GM12864 (cell line): ENCODE data around the gene DTX1.
"Not testable (repeated sequence)": the region's sequence is repeated elsewhere in the genome, so short reads cannot be mapped to it uniquely, and the experiment has no call there.

Experiments used
- DNase-seq: peaks from one replicate; pipeline ENCODE4 v3.0.0-alpha.2; 2011; ENCODE audit warnings: low read depth
- H3K4me3 ChIP-seq: 2 replicates; pipeline ENCODE4 v1.5.1; 2011; ENCODE audit warnings: mild to moderate bottlenecking, low read depth, low read length, control low read depth
- TF ChIP-seq, protein P1 (sequence below): IDR thresholded peaks from 2 replicates; pipeline ENCODE4 v1.5.1; 2011; ENCODE audit warnings: low read depth, mild to moderate bottlenecking, moderate library complexity, low read length, control low read depth, inconsistent platforms; ENCODE audit errors: missing control alignments

The DTX1 gene

DNA sequence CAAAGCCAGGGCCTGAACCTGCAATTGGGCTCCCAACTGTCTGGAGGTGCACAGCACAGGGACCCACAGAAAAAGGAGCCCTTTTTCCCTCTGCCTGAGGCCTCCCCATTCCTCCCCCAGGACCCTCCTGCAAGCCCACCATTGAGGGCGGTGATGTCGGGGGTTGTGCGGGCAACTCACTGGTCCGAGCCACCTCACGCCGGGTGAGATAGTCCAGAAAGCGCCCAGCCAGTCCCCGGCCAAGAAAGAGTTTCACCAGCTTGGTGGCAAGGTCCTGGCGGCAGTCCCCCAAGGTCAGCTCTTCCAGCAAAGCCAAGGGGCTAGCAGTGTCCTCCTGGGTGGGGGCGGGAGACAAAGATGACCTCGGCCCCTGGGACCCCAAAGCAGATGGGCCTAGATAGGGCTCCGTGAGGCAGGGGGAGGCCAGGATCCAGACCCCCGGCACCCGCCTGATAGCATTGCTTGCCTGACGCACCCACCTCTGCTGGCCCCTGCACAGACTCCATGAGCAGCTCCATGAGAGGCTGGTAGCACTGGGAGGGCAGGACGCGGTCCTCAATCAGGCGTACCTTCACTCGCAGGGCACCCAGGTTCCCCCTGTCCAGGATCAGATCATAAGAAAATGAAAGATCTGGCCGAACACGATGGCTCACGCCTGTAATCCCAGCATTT lies 59.1 kb downstream of the DTX1 start:
- no peak for DNase-seq
- TF ChIP-seq, protein P1, sequence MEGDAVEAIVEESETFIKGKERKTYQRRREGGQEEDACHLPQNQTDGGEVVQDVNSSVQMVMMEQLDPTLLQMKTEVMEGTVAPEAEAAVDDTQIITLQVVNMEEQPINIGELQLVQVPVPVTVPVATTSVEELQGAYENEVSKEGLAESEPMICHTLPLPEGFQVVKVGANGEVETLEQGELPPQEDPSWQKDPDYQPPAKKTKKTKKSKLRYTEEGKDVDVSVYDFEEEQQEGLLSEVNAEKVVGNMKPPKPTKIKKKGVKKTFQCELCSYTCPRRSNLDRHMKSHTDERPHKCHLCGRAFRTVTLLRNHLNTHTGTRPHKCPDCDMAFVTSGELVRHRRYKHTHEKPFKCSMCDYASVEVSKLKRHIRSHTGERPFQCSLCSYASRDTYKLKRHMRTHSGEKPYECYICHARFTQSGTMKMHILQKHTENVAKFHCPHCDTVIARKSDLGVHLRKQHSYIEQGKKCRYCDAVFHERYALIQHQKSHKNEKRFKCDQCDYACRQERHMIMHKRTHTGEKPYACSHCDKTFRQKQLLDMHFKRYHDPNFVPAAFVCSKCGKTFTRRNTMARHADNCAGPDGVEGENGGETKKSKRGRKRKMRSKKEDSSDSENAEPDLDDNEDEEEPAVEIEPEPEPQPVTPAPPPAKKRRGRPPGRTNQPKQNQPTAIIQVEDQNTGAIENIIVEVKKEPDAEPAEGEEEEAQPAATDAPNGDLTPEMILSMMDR, result no peak
- no peak overlapping the region for H3K4me3 ChIP-seq

DNA sequence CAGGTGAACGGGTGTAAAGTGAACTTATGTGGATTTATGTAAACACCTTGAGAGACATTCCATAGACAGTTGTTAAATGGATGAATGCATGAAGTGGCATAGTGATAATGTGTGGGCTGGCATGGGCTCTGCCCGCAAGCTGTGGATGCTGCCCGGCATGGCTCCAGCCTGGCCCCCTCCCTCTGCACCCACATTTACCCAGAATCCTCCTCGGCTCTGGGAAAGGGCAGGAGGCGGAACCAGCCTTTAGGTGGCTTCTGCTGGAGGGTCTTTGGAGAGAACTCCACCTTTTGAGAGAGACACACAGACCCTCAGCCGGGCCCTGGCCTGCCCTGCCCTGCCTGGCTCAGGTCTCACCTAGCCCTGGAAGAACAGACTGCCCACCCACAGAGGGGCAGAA lies 60.3 kb downstream of the DTX1 start:
- no peak overlapping the region for H3K4me3 ChIP-seq
- DNase-seq, result no peak
- TF ChIP-seq, protein P1, result no peak

DNA sequence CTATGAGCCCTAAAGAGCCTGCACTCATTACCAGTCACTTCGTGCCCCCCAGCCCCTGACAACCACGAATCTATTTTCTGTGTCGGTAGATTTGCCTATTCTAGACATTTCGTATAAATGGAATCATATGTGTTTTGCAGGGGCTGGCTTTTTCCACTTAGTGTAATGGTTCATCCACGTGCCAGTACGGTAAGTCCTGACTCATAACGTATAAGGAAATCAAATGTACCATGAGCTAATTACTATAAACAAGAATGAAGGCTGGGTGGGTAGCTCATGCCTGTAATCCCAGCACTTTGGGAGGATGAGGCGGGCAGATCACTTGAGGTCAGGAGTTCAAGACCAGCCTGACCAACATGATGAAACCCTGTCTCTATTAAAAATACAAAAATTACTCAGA lies 61.2 kb downstream of the DTX1 start:
- not testable (repeated sequence) for DNase-seq, H3K4me3 ChIP-seq

DNA sequence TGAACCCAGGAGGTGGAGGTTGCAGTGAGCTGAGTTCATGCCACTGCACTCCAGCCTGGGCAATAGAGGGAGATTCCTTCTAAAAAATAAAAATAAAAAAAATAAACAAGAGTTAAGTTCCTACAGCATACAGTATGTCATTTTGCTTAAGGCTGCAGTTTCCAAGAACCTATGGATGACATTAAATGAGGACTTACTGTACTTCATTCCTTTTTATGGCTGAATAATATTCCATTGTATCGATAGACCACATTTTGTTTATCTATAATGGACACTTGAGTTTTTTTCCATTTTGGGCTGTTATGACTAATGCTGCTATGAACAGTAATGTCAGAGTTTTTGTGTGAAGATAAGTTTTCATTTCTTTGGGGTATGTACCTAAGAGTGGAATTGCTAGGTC lies 61.6 kb downstream of the DTX1 start:
- H3K4me3 ChIP-seq, result no peak overlapping the region
- DNase-seq, result no peak
- TF ChIP-seq, protein P1, result no peak

DNA sequence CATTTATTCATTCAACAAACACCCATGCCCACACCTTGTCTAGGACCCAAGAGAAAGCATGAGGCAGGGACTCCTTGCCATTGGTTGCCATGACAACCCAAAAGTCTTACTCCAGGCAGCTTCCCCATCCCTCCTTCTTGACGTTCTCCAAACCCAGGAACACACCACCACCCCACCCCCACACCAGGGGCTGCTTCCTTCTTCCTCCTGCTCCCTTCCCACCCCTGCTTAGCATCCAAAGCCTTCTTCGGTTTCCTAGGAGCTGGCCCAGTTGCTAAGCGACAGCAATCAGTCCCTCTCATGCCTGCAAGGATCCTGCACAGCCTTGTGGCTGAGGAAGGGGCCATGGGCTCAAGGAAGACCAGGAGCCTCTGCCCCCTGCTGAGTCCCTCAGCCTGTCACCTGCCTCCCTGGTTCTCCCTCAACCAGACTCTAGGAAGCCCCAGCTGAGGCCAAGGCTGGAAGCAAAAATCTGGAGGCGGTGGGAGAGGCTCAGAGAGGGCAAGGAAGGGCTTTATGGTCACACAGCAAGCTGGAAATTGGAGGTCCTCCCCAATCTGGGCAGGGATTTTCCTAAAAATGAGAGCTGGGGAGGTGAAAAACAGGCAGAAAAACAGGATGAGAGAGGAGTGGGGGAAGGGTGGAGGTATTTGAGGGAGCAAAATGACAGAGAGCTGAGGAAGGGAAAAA lies 63.6 kb downstream of the DTX1 start:
- DNase-seq, result no peak
- TF ChIP-seq, protein P1, result no peak
- H3K4me3 ChIP-seq, result no peak overlapping the region

DNA sequence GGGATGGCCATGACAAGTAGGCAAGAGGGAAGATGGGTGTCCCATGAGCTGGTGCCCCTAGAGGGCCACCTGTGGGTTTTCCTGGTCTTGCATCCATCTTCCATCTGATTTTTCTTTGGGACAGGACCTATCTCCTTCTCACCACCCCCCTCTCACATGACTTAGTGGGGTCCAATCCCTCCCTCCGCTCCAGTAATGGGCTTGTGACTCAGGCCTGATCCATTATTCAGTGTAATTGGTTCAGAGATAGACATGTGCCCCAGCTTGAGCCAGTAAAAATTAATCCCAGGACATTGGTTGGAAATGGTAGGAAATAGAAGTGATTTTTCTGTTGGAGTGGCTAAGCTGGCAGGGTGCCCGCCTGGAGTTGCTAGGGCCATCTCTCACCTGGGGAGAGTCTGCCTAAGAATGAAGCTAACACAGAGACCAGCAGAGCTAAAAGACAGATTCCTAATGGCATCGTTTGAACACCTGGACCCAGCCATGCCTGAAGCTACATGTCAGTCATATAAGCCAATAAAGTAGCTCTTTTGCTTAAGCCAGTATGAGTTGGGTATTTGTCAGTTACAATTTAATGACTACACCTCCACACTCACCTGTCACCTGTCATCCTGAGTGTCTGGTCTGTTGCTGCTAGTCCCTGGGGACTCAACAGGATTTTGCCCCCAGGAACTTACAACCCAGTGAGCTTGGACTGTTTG lies 64.3 kb downstream of the DTX1 start:
- TF ChIP-seq, protein P1, result no peak
- no peak overlapping the region for H3K4me3 ChIP-seq
- DNase-seq, result no peak

DNA sequence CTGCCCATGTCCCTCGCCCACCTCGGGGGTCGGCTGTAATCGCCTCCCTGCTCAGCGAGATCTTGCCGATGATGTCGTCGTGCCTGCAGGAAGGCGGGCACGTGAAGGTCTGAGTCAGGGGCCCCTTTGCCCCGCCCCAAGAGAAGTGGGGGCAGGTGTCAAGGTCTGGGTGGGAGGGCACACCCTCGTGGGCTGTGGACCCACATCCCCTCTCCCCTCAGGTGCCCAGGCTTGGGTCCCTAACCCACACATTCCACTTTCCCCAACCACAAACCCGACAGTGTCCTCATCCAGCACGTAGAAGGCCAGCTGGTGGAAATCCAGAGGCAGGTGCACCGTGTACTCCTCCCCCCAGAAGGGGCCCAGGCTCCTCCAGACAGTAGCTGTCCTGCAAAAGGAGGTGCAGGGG lies 71.3 kb downstream of the DTX1 start:
- H3K4me3 ChIP-seq, result no peak overlapping the region
- TF ChIP-seq, protein P1, result no peak
- no peak for DNase-seq
